ENCODE measurements around the gene PLCD3. TPM values are rescaled to one million over a fixed set of nuclear protein-coding genes. Genes with fewer than 3 reads are reported as not detected.

PLCD3 gene
- total and polyA plus RNA-seq, 9 of the 15 experiments (the other 6 are each of a cell fraction or from before 2014, with no cell fraction given) = 0.20 to 22.6 (median 7.5) TPM

- TF ChIP-seq PRDM10 (IDR thresholded peaks at IDR 0.05; ENCODE audit: partially characterized antibody) (peak; percentile 84), SMARCA4 (IDR thresholded peaks at IDR 0.05) (no peak), ZNF609 (CRISPR knock-in tag; IDR thresholded peaks at IDR 0.05; ENCODE audit: borderline replicate concordance) (no peak), HES1 (IDR thresholded peaks at IDR 0.05; ENCODE audit: low read depth) (no peak), SIN3A (IDR thresholded peaks at IDR 0.05; ENCODE audit: borderline replicate concordance in 2 of 2, control insufficient read depth in 1 of 2, low read depth in 2 of 2, low read length in 2 of 2) (no peak; a peak in 1 of 4 replicates), MAZ (CRISPR knock-in tag; conservative IDR thresholded peaks at IDR 0.05 in 1 of 2, IDR thresholded peaks at IDR 0.05 in 1 of 2) (peak; percentile 74 to 82; a peak in 2 of 4 replicates), NR3C1 (CRISPR knock-in tag; IDR thresholded peaks at IDR 0.05) (no peak), ZBTB8A (IDR thresholded peaks at IDR 0.05; ENCODE audit: partially characterized antibody) (no peak), ZNF785 (CRISPR knock-in tag; IDR thresholded peaks at IDR 0.05) (no peak), ZNF551 (CRISPR knock-in tag; IDR thresholded peaks at IDR 0.05) (no peak), ZBTB33 (CRISPR knock-in tag; IDR thresholded peaks at IDR 0.05) (peak; percentile 41), SNAPC5 (CRISPR knock-in tag; IDR thresholded peaks at IDR 0.05) (no peak)
These were observed 29.1 kb upstream of the PLCD3 start, which contains the start of gene HEXIM2 (continued) for GRCh38 chr17:45161288-45162024.

Data from K562 (cell line).